ENCODE results near the gene NPPC.

The NPPC gene

GRCh38 chr2:231940795-231941194 lies 14.6 kb upstream of the NPPC start:
- Histone ChIP-seq H2AFZ (ENCODE audit: low read length) (no peak overlapping the region), H4K20me1 (ENCODE audit: insufficient read depth, low read length) (no peaks in the 10 kb centered on the region), H3K36me3 (ENCODE audit: insufficient read depth, low read length) (no peaks in the 10 kb centered on the region), H3F3A (ENCODE audit: insufficient read depth, low read length) (no peaks in the 10 kb centered on the region), H3K9me2 (ENCODE audit: low read depth, low read length) (no peaks in the 10 kb centered on the region), H3K4me3 (ENCODE audit: low read depth, low read length, poor library complexity, severe bottlenecking) (no peak overlapping the region), H3K4me2 (ENCODE audit: low read length) (no peak overlapping the region), H3K9ac (ENCODE audit: low read length) (no peak overlapping the region), H3K27me3 (ENCODE audit: insufficient read depth, low read length) (no peaks in the 10 kb centered on the region; the same call in 1 of the 2 replicates), H3K27ac (ENCODE audit: low read depth, low read length, poor library complexity, severe bottlenecking) (no peak overlapping the region), H3K79me2 (ENCODE audit: insufficient read depth, low read length) (no peaks in the 10 kb centered on the region), H3K4me1 (ENCODE audit: insufficient read depth, low read length, severe bottlenecking) (no peaks in the 10 kb centered on the region), H3K9me3 (ENCODE audit: low read length) (no peaks in the 10 kb centered on the region)
- TF ChIP-seq EZH2 (IDR thresholded peaks at IDR 0.05; ENCODE audit: borderline replicate concordance, low read length), result no peak
- TF ChIP-seq CTCF (IDR thresholded peaks at IDR 0.05; ENCODE audit: low read length), result no peak

- no peaks in the 10 kb centered on the region for H3K9me3 ChIP-seq (ENCODE audit: low read length)
- TF ChIP-seq EZH2 (IDR thresholded peaks at IDR 0.05; ENCODE audit: borderline replicate concordance, low read length), result no peak
- no peak for TF ChIP-seq CTCF (IDR thresholded peaks at IDR 0.05; ENCODE audit: low read length)
- H2AFZ ChIP-seq (ENCODE audit: low read length), result no peak overlapping the region
These were observed 12.8 kb upstream of the NPPC start for GRCh38 chr2:231939022-231939421.

GRCh38 chr2:231937057-231937456 lies 10.9 kb upstream of the NPPC start:
- TF ChIP-seq CTCF (IDR thresholded peaks at IDR 0.05; ENCODE audit: low read length), result no peak
- no peak for TF ChIP-seq EZH2 (IDR thresholded peaks at IDR 0.05; ENCODE audit: borderline replicate concordance, low read length)
- H4K20me1 ChIP-seq (ENCODE audit: insufficient read depth, low read length), result no peaks in the 10 kb centered on the region
- no peaks in the 10 kb centered on the region for H3F3A ChIP-seq (ENCODE audit: insufficient read depth, low read length)
- no peak overlapping the region for H3K27ac ChIP-seq (ENCODE audit: low read depth, low read length, poor library complexity, severe bottlenecking)
- H3K79me2 ChIP-seq (ENCODE audit: insufficient read depth, low read length), result no peaks in the 10 kb centered on the region
- no peak overlapping the region for H3K9ac ChIP-seq (ENCODE audit: low read length)
- peaks cover 5% of the 10 kb centered on the region for H3K27me3 ChIP-seq (ENCODE audit: insufficient read depth, low read length)
- no peak overlapping the region for H2AFZ ChIP-seq (ENCODE audit: low read length)
- H3K4me3 ChIP-seq (ENCODE audit: low read depth, low read length, poor library complexity, severe bottlenecking), result no peak overlapping the region
- no peaks in the 10 kb centered on the region for H3K9me2 ChIP-seq (ENCODE audit: low read depth, low read length)
- H3K4me2 ChIP-seq (ENCODE audit: low read length), result no peak overlapping the region
- H3K4me1 ChIP-seq (ENCODE audit: insufficient read depth, low read length, severe bottlenecking), result peaks cover 7% of the 10 kb centered on the region
- no peaks in the 10 kb centered on the region for H3K9me3 ChIP-seq (ENCODE audit: low read length)
- H3K36me3 ChIP-seq (ENCODE audit: insufficient read depth, low read length), result no peaks in the 10 kb centered on the region

More at GRCh38 chr2:231939022-231939421, 12.8 kb upstream of the NPPC start:
- Histone ChIP-seq H3K9me2 (ENCODE audit: low read depth, low read length) (no peaks in the 10 kb centered on the region), H3K4me2 (ENCODE audit: low read length) (no peak overlapping the region), H3K79me2 (ENCODE audit: insufficient read depth, low read length) (no peaks in the 10 kb centered on the region), H3K9ac (ENCODE audit: low read length) (no peak overlapping the region), H3K36me3 (ENCODE audit: insufficient read depth, low read length) (no peaks in the 10 kb centered on the region), H3F3A (ENCODE audit: insufficient read depth, low read length) (no peaks in the 10 kb centered on the region), H3K4me1 (ENCODE audit: insufficient read depth, low read length, severe bottlenecking) (no peaks in the 10 kb centered on the region), H3K27me3 (ENCODE audit: insufficient read depth, low read length) (no peaks in the 10 kb centered on the region; the same call in 1 of the 2 replicates), H4K20me1 (ENCODE audit: insufficient read depth, low read length) (no peaks in the 10 kb centered on the region), H3K27ac (ENCODE audit: low read depth, low read length, poor library complexity, severe bottlenecking) (no peak overlapping the region), H3K4me3 (ENCODE audit: low read depth, low read length, poor library complexity, severe bottlenecking) (no peak overlapping the region)

Measured in OCI-LY1 (cell line).